Osteocyte (in vitro differentiated cells): ENCODE results near the gene NHSL2. TPM values are rescaled to one million over a fixed set of nuclear protein-coding genes. Genes with fewer than 3 reads are reported as not detected.
A peak's percentile ranks its signal among the peaks of the same experiment; 100 is the strongest.

Experiments used
- DNase-seq: peaks from one replicate; pipeline ENCODE4 v3.0.0; 2021; ENCODE audit warnings: mixed read lengths; ENCODE audit not compliant: unreplicated experiment; ENCODE audit errors: extremely low spot score
- H3K27ac Mint-ChIP-seq: one replicate; pipeline ENCODE4 v1.8.0; 2021; ENCODE audit warnings: mild to moderate bottlenecking, mixed read lengths; ENCODE audit not compliant: unreplicated experiment
- H3K27me3 Mint-ChIP-seq: one replicate; pipeline ENCODE4 v1.8.0; 2021; ENCODE audit warnings: mixed read lengths; ENCODE audit not compliant: unreplicated experiment
- H3K36me3 Mint-ChIP-seq: one replicate; pipeline ENCODE4 v1.8.0; 2021; ENCODE audit warnings: mixed read lengths; ENCODE audit not compliant: unreplicated experiment
- H3K4me1 Mint-ChIP-seq: one replicate; pipeline ENCODE4 v1.8.0; 2021; ENCODE audit warnings: mixed read lengths; ENCODE audit not compliant: unreplicated experiment
- H3K4me3 Mint-ChIP-seq: one replicate; pipeline ENCODE4 v1.8.0; 2021; ENCODE audit warnings: mild to moderate bottlenecking, moderate library complexity, mixed read lengths; ENCODE audit not compliant: unreplicated experiment
- H3K9me3 Mint-ChIP-seq: one replicate; pipeline ENCODE4 v1.8.0; 2021; ENCODE audit warnings: mixed read lengths; ENCODE audit not compliant: unreplicated experiment
- CTCF ChIP-seq: fragments of 200-600 bp; sonication (generic); IDR thresholded peaks from 2 replicates; pipeline ENCODE4 v1.5.0; 2021; ENCODE audit warnings: antibody characterized with exemption, mild to moderate bottlenecking, moderate library complexity
- total RNA-seq: library from RNA; stranded (reverse); gene quantifications from 2 replicates; pipeline ENCODE4 v1.2.1, GENCODE V29; 2021

The NHSL2 gene
- total RNA-seq, 1 donor from 2014 or later, result 7.3 TPM

- no peak for TF ChIP-seq CTCF
- H3K27me3 Mint-ChIP-seq, result no peaks in the 10 kb centered on the region
- no peaks in the 10 kb centered on the region for H3K9me3 Mint-ChIP-seq
- DNase-seq, result no peak
- H3K4me1 Mint-ChIP-seq, result peaks cover 40% of the 10 kb centered on the region
- no peaks in the 10 kb centered on the region for H3K36me3 Mint-ChIP-seq
- H3K4me3 Mint-ChIP-seq, result no peak overlapping the region
- H3K27ac Mint-ChIP-seq, result peak overlapping the region; percentile 92
Measured at GRCh38 chrX:71996136-71996535, 85.5 kb downstream of the NHSL2 start.

- H3K27ac Mint-ChIP-seq, result peak overlapping the region; percentile 92
- peak; percentile 83 for DNase-seq
- no peaks in the 10 kb centered on the region for H3K27me3 Mint-ChIP-seq
- no peaks in the 10 kb centered on the region for H3K36me3 Mint-ChIP-seq
- no peaks in the 10 kb centered on the region for H3K9me3 Mint-ChIP-seq
- no peak for TF ChIP-seq CTCF
- peaks cover 41% of the 10 kb centered on the region for H3K4me1 Mint-ChIP-seq
- H3K4me3 Mint-ChIP-seq, result no peak overlapping the region
Measured at GRCh38 chrX:71996826-71997225, 86.2 kb downstream of the NHSL2 start.

GRCh38 chrX:71997320-71997719 is 86.7 kb downstream of the NHSL2 start:
- Mint-ChIP-seq H3K27me3 (no peaks in the 10 kb centered on the region), H3K4me3 (no peak overlapping the region), H3K4me1 (peaks cover 39% of the 10 kb centered on the region), H3K36me3 (no peaks in the 10 kb centered on the region), H3K27ac (peak overlapping the region; percentile 92), H3K9me3 (no peaks in the 10 kb centered on the region)
- DNase-seq, result no peak
- TF ChIP-seq CTCF, result no peak

- no peaks in the 10 kb centered on the region for H3K36me3 Mint-ChIP-seq
- peak overlapping the region; percentile 36 for H3K27ac Mint-ChIP-seq
- H3K9me3 Mint-ChIP-seq, result no peaks in the 10 kb centered on the region
- peak; percentile 60 for DNase-seq
- H3K4me3 Mint-ChIP-seq, result no peak overlapping the region
- TF ChIP-seq CTCF, result peak; percentile 67
- H3K4me1 Mint-ChIP-seq, result peaks cover 47% of the 10 kb centered on the region
- H3K27me3 Mint-ChIP-seq, result no peaks in the 10 kb centered on the region
Measured at GRCh38 chrX:71998836-71999509, 88.3 kb downstream of the NHSL2 start.

GRCh38 chrX:71999535-71999934 is 88.9 kb downstream of the NHSL2 start:
- no peak overlapping the region for H3K27ac Mint-ChIP-seq
- DNase-seq, result no peak
- no peak for TF ChIP-seq CTCF
- H3K4me3 Mint-ChIP-seq, result no peak overlapping the region
- no peaks in the 10 kb centered on the region for H3K36me3 Mint-ChIP-seq
- no peaks in the 10 kb centered on the region for H3K27me3 Mint-ChIP-seq
- H3K4me1 Mint-ChIP-seq, result peaks cover 52% of the 10 kb centered on the region
- H3K9me3 Mint-ChIP-seq, result no peaks in the 10 kb centered on the region
